Glomerular visceral epithelial cell (primary cell): ENCODE data around the gene ASPG.

Experiments
- DNase-seq: peaks from one replicate; pipeline ENCODE4 v3.0.0-alpha.2; 2016; ENCODE audit errors: extremely low spot score

The ASPG gene

GRCh38 chr14:104105071-104105821 lies 19.7 kb downstream of the ASPG start:
- DNase-seq: no peak

DNA sequence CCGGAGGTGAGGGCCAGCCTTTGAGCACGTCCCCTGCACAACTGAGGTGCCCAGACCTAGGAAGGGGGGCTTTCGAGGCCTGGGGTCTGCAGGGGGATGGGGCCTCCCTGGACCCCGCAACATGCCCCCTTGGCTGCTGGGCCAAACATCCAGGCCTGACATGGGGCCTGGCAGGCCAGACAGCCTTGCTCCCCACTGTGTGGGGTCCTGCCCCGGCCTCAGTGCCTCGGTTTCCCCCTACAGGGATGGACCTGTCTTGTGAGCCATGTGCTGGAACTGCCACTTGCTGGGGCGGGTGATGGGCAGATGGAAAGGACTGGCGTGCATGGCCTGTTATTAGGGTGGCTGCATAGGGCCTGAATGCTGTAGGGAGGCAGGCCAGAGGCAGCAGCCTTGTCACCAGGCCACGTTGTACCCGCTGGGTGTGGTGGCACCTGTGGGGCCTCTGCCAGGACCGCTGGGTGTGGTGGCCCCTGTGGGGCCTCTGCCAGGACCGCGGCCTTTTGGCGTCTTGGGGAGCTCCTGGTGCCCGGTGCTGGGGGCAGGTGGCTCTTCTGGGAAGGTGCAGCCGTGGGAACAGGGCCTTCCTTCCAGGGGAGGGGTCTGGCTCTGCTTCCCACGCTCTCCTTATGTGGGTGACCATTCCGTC lies 20.4 kb downstream of the ASPG start:
- DNase-seq: no peak

- no peak for DNase-seq
These were observed 21.0 kb downstream of the ASPG start for GRCh38 chr14:104106471-104106991.

GRCh38 chr14:104107101-104107581 lies 21.6 kb downstream of the ASPG start:
- no peak for DNase-seq

GRCh38 chr14:104107611-104108569 lies 22.4 kb downstream of the ASPG start:
- no peak for DNase-seq

DNA sequence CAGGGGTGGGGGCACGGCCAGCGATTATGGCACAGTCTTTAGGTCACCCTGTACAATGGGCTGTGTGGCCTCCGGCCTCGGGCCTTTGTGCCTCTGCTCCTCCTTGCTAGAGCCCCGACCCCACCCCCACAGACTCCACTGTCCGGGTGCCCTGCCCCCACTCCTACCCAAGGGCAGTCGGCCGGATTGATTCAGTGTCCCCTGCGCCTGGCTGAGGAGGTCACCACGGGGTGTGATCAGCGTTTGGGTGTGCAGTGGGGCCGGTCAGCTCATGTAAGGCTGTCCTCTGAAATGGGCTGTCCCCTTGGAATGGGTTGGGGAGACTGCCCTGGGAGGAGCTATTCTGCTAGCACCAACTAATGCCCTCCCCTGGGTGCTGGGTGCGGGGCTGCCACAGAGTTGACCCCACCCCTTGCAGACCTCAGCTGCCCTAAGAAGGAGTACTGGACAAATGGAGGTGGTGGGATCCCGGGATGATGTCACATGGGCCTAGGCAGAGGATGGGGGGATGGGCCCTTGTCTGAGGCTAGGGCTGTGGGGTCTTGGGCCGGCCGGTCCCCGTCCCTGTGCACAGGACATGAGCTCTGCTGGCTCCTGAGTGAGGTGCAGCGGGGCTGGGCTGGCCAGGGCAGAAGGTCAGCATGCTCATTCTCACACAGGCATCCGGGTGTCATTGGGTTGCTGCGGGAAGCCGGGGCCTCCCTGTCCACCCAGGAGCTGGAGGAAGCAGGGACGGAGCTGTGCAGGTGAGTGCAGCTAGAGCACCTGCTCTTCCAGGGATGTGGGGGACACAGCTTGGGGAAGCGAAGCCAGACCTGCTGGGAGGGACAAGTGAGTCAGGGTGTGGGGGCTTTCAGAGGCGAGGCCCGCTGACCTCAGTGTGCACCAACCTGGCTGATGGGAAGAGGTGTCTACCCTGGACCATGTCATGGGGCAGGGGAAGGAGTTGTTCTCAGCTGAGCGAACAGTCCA lies 23.4 kb downstream of the ASPG start:
- no peak for DNase-seq

GRCh38 chr14:104109731-104110361 lies 24.3 kb downstream of the ASPG start:
- DNase-seq: no peak

GRCh38 chr14:104110491-104111209 lies 25.1 kb downstream of the ASPG start:
- no peak for DNase-seq

- DNase-seq: no peak
These were observed 26.0 kb downstream of the ASPG start for GRCh38 chr14:104111301-104112112.

GRCh38 chr14:104112113-104112505 lies 26.6 kb downstream of the ASPG start:
- no peak for DNase-seq

GRCh38 chr14:104112609-104113571 lies 27.4 kb downstream of the ASPG start:
- DNase-seq: no peak

- DNase-seq: no peak
These were observed 28.3 kb downstream of the ASPG start for GRCh38 chr14:104113631-104114420.

GRCh38 chr14:104114421-104115130 lies 29.1 kb downstream of the ASPG start:
- DNase-seq: no peak

GRCh38 chr14:104115131-104115600 lies 29.7 kb downstream of the ASPG start:
- DNase-seq: no peak

- DNase-seq: no peak
These were observed 30.3 kb downstream of the ASPG start for GRCh38 chr14:104115691-104116287.
